Skeletal muscle tissue (tissue), 4 donors: ENCODE results near the gene TMSB10. TPM values are rescaled to one million over a fixed set of nuclear protein-coding genes. Genes with fewer than 3 reads are reported as not detected.
A peak's percentile ranks its signal among the peaks of the same experiment; 100 is the strongest.

Source experiments
- H3K27ac ChIP-seq: one replicate; pipeline ENCODE4 v1.7.0; 2013; ENCODE audit warnings: mild to moderate bottlenecking, low read depth, low read length, inconsistent platforms
- H3K27me3 ChIP-seq, 3 donors: one replicate each; pipeline ENCODE4 v1.7.0; 2013; ENCODE audit warnings: low read length in 3 of 3; ENCODE audit not compliant: control insufficient read depth in 3 of 3, insufficient read depth in 3 of 3
- H3K36me3 ChIP-seq, 3 donors: one replicate each; pipeline ENCODE4 v1.7.0; 2013; ENCODE audit warnings: low read length in 3 of 3; ENCODE audit not compliant: control insufficient read depth in 3 of 3, insufficient read depth in 3 of 3
- H3K4me1 ChIP-seq, 3 donors: one replicate each; pipeline ENCODE4 v1.7.0; 2013; ENCODE audit warnings: low read length in 3 of 3, mild to moderate bottlenecking in 3 of 3; ENCODE audit not compliant: control insufficient read depth in 3 of 3, insufficient read depth in 3 of 3
- H3K4me3 ChIP-seq, 3 donors: one replicate each; pipeline ENCODE4 v1.7.0; 2013; ENCODE audit warnings: low read length in 3 of 3
- H3K9ac ChIP-seq, 3 donors: one replicate each; pipeline ENCODE4 v1.7.0; 2013; ENCODE audit warnings: low read length in 3 of 3, mild to moderate bottlenecking in 3 of 3, moderate library complexity in 2 of 3, low read depth in 1 of 3
- H3K9me3 ChIP-seq, 3 donors: one replicate each; pipeline ENCODE4 v1.7.0; 2013; ENCODE audit warnings: low read length in 3 of 3; ENCODE audit not compliant: control insufficient read depth in 3 of 3
- total RNA-seq: library from RNA; depleted of rRNA; stranded (reverse); fragments of >200 nt; gene quantifications from one replicate; pipeline ENCODE4 v1.2.3, GENCODE V29; 2014
- donor health status: Osteomylitis.

TMSB10 gene
- total RNA-seq, 1 donor from 2014 or later, result 3,298 TPM

DNA sequence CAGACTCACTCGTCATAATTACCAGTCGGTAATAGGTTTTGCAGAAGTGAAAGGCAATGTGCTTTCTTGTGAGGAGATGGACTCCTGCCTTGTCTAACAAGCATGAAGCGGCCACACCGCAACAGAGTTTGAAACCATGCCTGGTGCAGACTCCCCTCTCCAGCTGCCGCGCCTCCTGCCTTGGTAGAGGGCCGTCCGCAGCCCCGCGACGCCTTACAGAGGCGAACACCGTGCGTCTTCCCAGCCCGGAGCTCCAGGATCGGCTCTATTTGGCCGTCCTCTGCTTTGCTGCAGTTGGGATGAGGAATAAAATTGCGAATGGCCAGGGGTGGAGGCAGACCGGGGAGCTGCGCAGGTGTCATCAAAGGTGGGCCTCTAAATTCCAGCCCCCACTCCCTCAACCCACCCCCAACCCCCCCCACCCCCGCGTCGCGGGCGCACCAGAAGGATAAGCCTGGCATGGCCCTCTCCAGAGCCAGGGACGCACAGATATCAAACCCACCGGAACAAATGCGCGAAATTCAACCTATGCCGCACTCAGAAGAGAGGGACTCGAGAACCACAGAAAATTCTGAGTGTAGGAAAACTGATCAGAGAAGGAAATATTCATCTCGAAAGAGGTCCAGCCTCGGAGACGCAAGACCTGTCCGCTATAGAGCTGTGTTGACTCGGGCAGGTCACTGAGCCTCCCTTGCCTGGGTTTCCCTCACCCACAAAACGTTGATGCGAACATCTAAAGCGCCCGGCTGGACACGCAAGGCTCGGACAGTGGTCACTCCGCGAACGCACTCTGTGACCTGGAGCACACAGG is 25.7 kb upstream of the TMSB10 start:
- peaks cover 15 to 38% (median 31%) of the 10 kb centered on the region in 3 donors for H3K27me3 ChIP-seq
- H3K4me3 ChIP-seq, result peak overlapping the region; percentile 38 to 64 (median 60)
- H3K4me1 ChIP-seq, result peaks cover 13 to 24% (median 20%) of the 10 kb centered on the region in 3 donors
- no peaks in the 10 kb centered on the region for H3K36me3 ChIP-seq
- no peak overlapping the region for H3K27ac ChIP-seq
- peak overlapping the region in 1 of 3 donors; percentile 32 for H3K9ac ChIP-seq
- H3K9me3 ChIP-seq, result no peaks in the 10 kb centered on the region

DNA sequence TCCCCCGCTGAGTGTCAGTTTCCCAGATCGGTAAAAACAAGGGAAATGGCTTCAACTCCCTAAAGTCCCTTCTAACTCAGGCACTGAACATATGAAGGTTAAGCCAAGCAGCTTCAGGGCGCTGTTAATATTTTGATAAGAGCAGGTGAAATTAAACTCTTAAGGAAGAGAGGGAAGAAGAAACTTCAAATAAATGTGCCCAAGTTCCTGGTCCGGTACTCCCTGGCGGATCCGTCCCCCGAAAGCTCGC is 25.1 kb upstream of the TMSB10 start:
- peak overlapping the region in 2 of 3 donors; percentile 32 to 33 for H3K9ac ChIP-seq
- no peaks in the 10 kb centered on the region for H3K9me3 ChIP-seq
- peaks cover 15 to 38% (median 34%) of the 10 kb centered on the region in 3 donors for H3K27me3 ChIP-seq
- H3K36me3 ChIP-seq, result no peaks in the 10 kb centered on the region
- H3K4me1 ChIP-seq, result peaks cover 13 to 24% (median 20%) of the 10 kb centered on the region in 3 donors
- peak overlapping the region; percentile 38 to 64 (median 60) for H3K4me3 ChIP-seq
- H3K27ac ChIP-seq, result no peak overlapping the region

DNA sequence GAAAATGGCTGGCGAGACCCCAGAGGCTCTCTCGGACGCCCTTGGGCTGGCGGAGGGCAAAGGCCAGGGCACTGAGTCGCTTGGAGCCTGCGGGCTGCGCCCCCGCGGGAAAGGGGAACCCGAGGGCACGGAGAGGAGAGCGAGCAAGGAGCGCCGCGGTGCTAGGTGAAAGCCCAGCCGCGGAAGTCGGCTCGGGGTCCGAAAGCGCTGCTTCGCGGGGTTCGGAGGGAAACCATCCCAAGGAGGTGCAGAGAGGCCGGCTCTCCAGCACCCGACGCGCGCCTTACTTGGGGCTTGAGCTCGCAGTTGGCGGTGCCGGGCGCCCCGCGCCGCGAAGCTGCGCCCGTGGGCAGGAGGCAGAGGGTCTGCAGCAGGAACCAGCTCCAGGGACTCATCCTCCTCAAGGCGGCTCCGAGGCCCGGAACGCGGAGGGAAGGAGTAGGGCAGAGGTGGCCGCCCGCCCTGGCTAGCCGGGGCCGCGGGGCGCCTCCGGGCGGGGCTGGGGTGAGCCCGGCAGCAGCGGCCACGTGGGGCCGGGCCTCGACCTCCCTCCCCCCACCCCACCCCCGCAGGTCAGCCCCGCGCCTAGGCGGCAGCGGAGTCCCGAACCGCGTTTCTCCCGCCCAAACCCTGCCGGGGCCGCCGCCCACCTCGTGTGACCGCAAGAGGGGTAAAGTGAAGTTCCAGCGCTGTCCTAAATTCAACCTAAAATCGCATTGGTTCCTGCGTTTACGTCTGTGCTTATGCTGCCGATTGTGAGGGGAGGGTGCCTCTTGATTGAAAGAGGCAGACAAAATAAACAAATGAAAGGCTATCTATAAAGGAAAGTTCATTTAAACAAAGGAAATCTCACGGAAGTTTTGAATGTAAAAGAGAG is 24.6 kb upstream of the TMSB10 start, which contains the start of gene TRABD2A:
TRABD2A (minus strand) TSS at position 440 of the 877 bp plus-strand sequence; CDS start at position 395, 45 bp downstream.
- H3K27me3 ChIP-seq, result peaks cover 15 to 38% (median 34%) of the 10 kb centered on the region in 3 donors
- H3K9me3 ChIP-seq, result no peaks in the 10 kb centered on the region
- peaks cover 13 to 24% (median 20%) of the 10 kb centered on the region in 3 donors for H3K4me1 ChIP-seq
- H3K36me3 ChIP-seq, result no peaks in the 10 kb centered on the region
- no peak within 1 kb of the TSS for H3K27ac ChIP-seq
- peak within 1 kb of the TSS; percentile 60 to 69 (median 64) for H3K4me3 ChIP-seq
- H3K9ac ChIP-seq, result peak within 1 kb of the TSS in 2 of 3 donors; percentile 32 to 58

DNA sequence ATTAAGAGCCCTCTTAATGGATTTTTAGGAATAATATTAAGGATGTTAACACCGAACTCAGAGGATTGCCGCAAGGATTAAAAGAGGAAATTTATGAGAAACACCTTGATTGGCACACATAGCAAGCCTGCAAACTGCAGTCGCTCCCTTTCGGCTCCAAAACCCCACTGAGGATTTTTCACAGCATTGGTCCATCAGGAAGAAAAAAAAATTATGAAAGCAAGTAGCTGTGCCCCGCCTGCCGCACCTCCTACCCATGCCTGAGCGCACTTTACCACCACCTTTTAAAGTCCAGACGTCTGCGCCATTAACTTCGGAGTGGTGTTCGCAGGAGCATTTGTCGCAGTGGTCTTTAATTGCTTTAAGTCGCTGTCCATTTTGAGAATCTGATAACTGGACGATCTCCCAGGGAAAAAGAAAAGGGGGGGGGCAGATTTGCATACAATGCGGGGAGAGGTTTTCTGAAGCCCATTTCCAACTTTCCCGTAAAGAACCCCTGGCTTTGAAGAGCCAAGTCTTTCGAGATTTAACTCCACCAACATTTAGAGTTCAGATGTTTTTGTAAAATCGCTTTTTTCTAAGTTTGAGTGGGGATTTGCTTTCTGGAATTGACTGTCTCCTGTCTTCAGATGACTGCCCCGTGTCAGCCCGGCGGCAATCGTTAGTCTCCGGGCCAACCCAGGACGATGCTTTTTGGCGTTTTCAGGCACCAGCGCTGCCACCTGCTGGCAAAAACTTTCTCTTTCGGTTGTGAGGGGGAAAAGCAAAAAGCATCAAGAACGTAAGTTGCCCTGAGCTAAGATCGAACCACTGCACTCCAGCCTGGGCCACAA is 23.7 kb upstream of the TMSB10 start:
- Histone ChIP-seq H3K27me3 (peaks cover 15 to 38% (median 34%) of the 10 kb centered on the region in 3 donors), H3K4me1 (peaks cover 13 to 24% (median 20%) of the 10 kb centered on the region in 3 donors), H3K9ac (peak overlapping the region in 2 of 3 donors; percentile 23 to 58), H3K4me3 (peak overlapping the region; percentile 60 to 69 (median 64)), H3K9me3 (no peaks in the 10 kb centered on the region), H3K27ac (no peak overlapping the region), H3K36me3 (no peaks in the 10 kb centered on the region)

DNA sequence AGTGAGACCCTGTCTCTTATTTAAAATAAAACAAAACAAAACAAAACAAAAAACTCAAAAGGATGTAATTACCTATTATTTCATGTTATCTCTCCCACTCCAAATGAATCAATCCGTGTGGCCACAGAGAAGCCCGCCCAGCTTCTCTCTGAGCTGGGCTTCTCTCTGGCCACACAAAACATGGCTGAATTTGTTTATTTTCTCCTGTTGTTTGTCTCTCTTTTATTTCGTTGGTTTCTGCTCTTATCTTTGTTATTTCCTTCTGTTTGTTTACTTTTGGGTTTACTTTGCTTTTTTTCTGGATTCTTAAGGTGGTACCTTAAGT is 23.1 kb upstream of the TMSB10 start:
- peak overlapping the region in 2 of 3 donors; percentile 23 to 58 for H3K9ac ChIP-seq
- peaks cover 15 to 38% (median 34%) of the 10 kb centered on the region in 3 donors for H3K27me3 ChIP-seq
- no peak overlapping the region for H3K27ac ChIP-seq
- no peaks in the 10 kb centered on the region for H3K36me3 ChIP-seq
- peak overlapping the region in 1 of 3 donors; percentile 69 for H3K4me3 ChIP-seq
- H3K4me1 ChIP-seq, result peaks cover 13 to 24% (median 20%) of the 10 kb centered on the region in 3 donors
- no peaks in the 10 kb centered on the region for H3K9me3 ChIP-seq

DNA sequence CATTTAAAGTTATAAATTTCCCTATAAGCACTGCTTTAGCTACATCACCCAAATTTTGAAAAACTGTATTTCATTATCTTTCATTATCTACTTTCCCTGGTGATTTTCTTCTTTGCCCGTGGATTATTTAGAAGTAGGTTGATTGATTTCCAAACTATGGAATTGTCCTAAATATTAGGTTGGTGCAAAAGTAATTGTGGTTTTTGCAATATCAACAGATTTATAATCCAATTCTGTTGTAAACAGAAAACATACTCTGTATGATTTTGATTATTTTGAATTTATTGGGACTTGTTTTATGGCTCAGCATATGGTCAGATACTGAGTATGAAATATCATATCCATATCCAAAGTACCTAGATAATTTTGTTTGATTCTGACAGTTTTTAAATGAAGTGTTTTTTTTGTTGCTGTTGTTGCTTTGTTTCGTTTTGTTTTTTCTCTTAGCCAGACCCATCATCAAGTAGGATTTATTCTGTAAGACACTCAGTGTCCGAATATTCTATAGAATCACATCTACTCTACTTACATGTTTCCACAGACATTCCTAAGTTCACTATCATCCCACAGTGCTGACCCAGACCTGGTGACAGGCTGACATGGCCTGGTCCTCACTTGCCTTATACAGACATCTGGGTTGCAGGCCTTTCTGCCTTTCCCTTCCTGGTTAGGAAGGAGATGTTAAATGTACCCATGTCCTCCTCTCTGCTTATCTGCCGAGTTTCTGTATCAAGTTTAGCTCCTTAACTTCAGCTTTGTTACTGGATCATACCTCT is 22.5 kb upstream of the TMSB10 start:
- Histone ChIP-seq H3K36me3 (no peaks in the 10 kb centered on the region), H3K4me3 (no peak overlapping the region), H3K9me3 (no peaks in the 10 kb centered on the region), H3K9ac (no peak overlapping the region), H3K4me1 (peaks cover 13 to 24% (median 20%) of the 10 kb centered on the region in 3 donors), H3K27ac (no peak overlapping the region), H3K27me3 (peaks cover 15 to 38% (median 34%) of the 10 kb centered on the region in 3 donors)

DNA sequence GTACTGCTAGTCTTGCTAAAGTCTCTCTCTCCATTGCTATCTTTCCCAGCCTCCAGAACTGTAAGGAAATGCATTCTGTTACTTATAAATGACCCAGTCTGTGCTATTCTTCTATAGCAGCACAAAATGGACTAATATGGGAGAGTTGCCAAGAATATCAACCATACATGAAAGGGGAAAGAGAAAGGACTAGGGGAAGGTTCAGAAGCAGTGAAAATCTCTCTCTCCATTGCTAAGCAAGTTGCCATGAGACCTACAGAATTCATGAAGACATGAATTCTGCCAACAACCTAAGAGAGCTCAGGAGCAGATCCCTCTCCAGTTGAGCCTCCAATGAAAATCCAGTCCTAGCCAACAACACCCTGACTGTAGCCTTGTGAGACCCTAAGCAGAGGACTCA is 21.0 kb upstream of the TMSB10 start:
- Histone ChIP-seq H3K36me3 (no peaks in the 10 kb centered on the region), H3K4me1 (peaks cover 16 to 27% (median 24%) of the 10 kb centered on the region in 3 donors), H3K4me3 (no peak overlapping the region), H3K27ac (no peak overlapping the region), H3K9me3 (no peaks in the 10 kb centered on the region), H3K9ac (no peak overlapping the region), H3K27me3 (peaks cover 13 to 30% (median 27%) of the 10 kb centered on the region in 3 donors)

DNA sequence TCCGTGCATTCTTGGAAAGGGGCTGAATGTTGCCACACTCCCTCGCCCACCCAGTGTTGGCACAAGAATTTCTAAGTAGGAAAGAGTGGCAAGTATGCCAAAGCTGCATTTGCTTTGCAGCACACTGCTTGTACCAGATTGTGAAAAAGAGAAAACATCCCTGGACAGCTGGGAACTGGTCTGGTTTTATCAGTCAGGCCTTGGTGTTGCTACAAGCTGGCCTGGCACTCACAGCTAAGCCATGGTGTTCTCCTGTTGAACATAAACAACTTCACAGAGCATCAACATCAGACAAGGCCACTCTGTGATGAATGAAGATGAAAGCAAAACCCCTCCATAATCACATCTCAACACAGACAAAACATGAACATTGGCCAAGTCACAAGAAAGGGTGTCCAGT is 20.3 kb upstream of the TMSB10 start:
- Histone ChIP-seq H3K9me3 (no peaks in the 10 kb centered on the region), H3K4me1 (peaks cover 13 to 26% (median 22%) of the 10 kb centered on the region in 3 donors), H3K27ac (no peak overlapping the region)

DNA sequence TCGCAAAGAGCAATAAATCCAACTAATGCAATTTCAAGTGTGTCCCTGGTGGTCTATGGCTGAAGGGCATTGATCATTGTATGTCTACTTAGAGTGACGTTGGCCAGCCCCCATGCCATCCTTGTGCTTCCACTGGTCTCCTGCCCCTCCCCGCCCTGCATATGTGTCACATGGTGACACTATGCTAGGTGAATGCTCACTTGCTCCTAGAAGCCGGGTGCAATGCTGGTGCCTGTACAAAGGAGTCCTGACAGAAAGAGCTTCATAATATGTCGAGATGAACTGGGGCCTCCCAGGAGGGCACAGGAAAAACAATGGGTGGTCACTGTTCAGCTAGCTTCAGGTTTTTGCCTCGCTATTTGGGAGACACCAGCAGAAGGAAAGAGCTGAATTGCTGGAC is 18.7 kb upstream of the TMSB10 start:
- Histone ChIP-seq H3K9ac (no peak overlapping the region), H3K27ac (no peak overlapping the region), H3K9me3 (no peaks in the 10 kb centered on the region), H3K4me1 (peaks cover 3 to 10% (median 7%) of the 10 kb centered on the region in 3 donors), H3K4me3 (no peak overlapping the region), H3K27me3 (peaks cover 0 to 18% (median 6%) of the 10 kb centered on the region in 3 donors), H3K36me3 (no peaks in the 10 kb centered on the region)

More for the DNA sequence above, 20.3 kb upstream of the TMSB10 start:
- no peaks in the 10 kb centered on the region for H3K36me3 ChIP-seq
- no peak overlapping the region for H3K4me3 ChIP-seq
- peaks cover 8 to 26% (median 22%) of the 10 kb centered on the region in 3 donors for H3K27me3 ChIP-seq
- no peak overlapping the region for H3K9ac ChIP-seq
